ENCODE data around the gene CKLF.

The CKLF gene

GRCh38 chr16:66578651-66579531 is 26.5 kb downstream of the CKLF start, which contains the start of gene CMTM2:
CMTM2 (plus strand) TSS chr16:66579463; CDS start chr16:66579608, 145 bp downstream.
- TF ChIP-seq SIN3A (IDR thresholded peaks at IDR 0.05; ENCODE audit: borderline replicate concordance, insufficient read depth, low read length) = no peak
- TF ChIP-seq FOXP2 (optimal IDR thresholded peaks at IDR 0.05; ENCODE audit: borderline replicate concordance, extremely low read depth, extremely low read length, insufficient read depth) = no peak
- no peak for TF ChIP-seq REST (IDR thresholded peaks at IDR 0.05; ENCODE audit: insufficient read depth in 1 of 2, low read depth in 2 of 2, low read length in 2 of 2)
- no peak for TF ChIP-seq POLR2AphosphoS5 (IDR thresholded peaks at IDR 0.05; ENCODE audit: low read depth, low read length)
- no peak for TF ChIP-seq TAF1 (IDR thresholded peaks at IDR 0.05; ENCODE audit: borderline replicate concordance, insufficient read depth, low read length)

DNA sequence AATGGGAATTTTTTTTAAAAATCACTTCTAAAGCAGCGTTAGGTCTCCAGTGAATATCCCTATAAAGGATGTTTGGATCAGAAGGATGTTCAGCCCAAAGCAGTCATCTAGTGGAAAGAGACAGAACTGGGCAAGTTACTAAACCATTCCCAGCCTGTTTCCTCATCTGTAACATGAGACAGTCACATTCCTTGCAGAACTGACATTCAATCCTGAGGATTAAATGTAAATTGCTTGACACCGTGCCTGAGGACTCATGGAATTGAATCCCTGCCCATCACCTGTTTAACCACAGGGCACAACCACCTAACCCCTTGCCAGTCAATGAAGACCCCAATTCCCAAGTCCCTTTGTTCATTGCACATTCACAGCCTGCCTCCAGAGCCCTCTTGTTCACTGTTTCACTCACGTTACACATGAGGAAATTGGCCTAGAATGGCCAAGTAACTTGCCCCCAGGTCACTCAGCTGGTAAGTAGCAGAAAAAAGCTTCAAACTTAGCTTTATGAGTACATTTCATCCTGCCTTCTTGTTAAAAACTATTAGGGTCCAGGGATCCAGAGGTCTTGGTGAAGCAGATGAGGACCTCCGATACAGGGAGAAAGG is 28.3 kb downstream of the CKLF start:
- TF ChIP-seq SIN3A (IDR thresholded peaks at IDR 0.05; ENCODE audit: borderline replicate concordance, insufficient read depth, low read length) = no peak
- no peak for TF ChIP-seq FOXP2 (optimal IDR thresholded peaks at IDR 0.05; ENCODE audit: borderline replicate concordance, extremely low read depth, extremely low read length, insufficient read depth)
- no peak for TF ChIP-seq POLR2AphosphoS5 (IDR thresholded peaks at IDR 0.05; ENCODE audit: low read depth, low read length)
- TF ChIP-seq REST (IDR thresholded peaks at IDR 0.05; ENCODE audit: insufficient read depth in 1 of 2, low read depth in 2 of 2, low read length in 2 of 2) = no peak
- TF ChIP-seq TAF1 (IDR thresholded peaks at IDR 0.05; ENCODE audit: borderline replicate concordance, insufficient read depth, low read length) = no peak

GRCh38 chr16:66581246-66581952 is 29.0 kb downstream of the CKLF start:
- TF ChIP-seq POLR2AphosphoS5 (IDR thresholded peaks at IDR 0.05; ENCODE audit: low read depth, low read length) (no peak), FOXP2 (optimal IDR thresholded peaks at IDR 0.05; ENCODE audit: borderline replicate concordance, extremely low read depth, extremely low read length, insufficient read depth) (no peak), SIN3A (IDR thresholded peaks at IDR 0.05; ENCODE audit: borderline replicate concordance, insufficient read depth, low read length) (no peak), TAF1 (IDR thresholded peaks at IDR 0.05; ENCODE audit: borderline replicate concordance, insufficient read depth, low read length) (no peak), REST (IDR thresholded peaks at IDR 0.05; ENCODE audit: insufficient read depth in 1 of 2, low read depth in 2 of 2, low read length in 2 of 2) (no peak)

DNA sequence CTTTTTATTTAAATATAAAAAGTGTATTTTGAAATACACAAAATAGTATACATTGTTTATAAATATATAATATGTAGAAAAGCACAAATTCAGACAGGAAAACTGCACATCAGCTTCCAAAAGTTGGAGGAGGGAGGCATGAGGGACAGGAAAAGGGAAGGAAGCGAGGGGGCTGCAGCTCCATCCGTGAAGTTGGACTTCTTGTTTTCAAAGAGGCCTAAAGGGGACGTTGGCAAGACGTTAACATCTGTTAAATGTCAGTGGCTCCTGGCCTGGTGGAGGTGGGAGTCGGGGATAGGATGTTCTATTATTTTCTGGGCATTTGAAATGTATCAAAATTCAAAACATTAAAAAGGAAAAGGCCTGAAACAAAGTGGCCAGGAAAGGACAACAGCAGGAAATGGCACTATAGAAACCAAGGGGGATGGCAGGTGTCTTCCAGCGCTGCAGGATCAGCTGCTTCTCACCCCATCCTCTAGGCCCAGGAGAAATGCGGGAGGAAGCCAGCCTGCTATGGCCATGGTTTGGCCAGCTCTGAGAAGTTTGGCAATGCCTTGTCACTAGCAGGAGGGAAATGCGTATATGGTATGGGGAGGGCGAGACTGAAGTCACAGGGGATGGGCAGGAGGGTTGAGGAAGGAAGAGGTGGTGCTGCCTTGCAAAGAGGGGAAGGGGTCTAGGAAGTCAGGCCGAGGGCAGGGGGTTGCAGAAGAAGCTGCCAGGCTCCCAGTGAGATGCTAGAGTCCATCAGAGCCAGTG is 33.3 kb downstream of the CKLF start:
- no peak for TF ChIP-seq POLR2AphosphoS5 (IDR thresholded peaks at IDR 0.05; ENCODE audit: low read depth, low read length)
- TF ChIP-seq REST (IDR thresholded peaks at IDR 0.05; ENCODE audit: insufficient read depth in 1 of 2, low read depth in 2 of 2, low read length in 2 of 2) = no peak
